ENCODE data around the gene ZGPAT.

- TF ChIP-seq POLR2A (IDR thresholded peaks at IDR 0.05) (no peak), EP300 (IDR thresholded peaks at IDR 0.05) (no peak), CTCF (IDR thresholded peaks at IDR 0.05) (no peak), POLR2AphosphoS5 (IDR thresholded peaks at IDR 0.05) (no peak)
These were observed 59.6 kb downstream of the ZGPAT start for GRCh38 chr20:63767456-63767855.
